HepG2 (cell line): ENCODE data around the gene TPPP3. TPM values are rescaled to one million over a fixed set of nuclear protein-coding genes. Genes with fewer than 3 reads are reported as not detected.

Experiments
- FOXK1 ChIP-seq: sonication (generic); formaldehyde crosslinking; IDR thresholded peaks from 2 replicates; pipeline ENCODE4 v1.4.0; 2020; ENCODE audit warnings: low read depth, missing genetic modification reagents, borderline replicate concordance
- HIVEP1 ChIP-seq: sonication (generic); formaldehyde crosslinking; IDR thresholded peaks from 2 replicates; pipeline ENCODE4 v1.4.0; 2020; ENCODE audit warnings: mild to moderate bottlenecking, missing genetic modification reagents
- HNF1B ChIP-seq: sonication (generic); formaldehyde crosslinking; IDR thresholded peaks from 2 replicates; pipeline ENCODE4 v1.5.1; 2020; ENCODE audit warnings: mild to moderate bottlenecking, moderate library complexity, missing genetic modification reagents
- MAX ChIP-seq: IDR thresholded peaks from 2 replicates; pipeline ENCODE4 v1.6.1; 2012; ENCODE audit warnings: inconsistent platforms
- NFYC ChIP-seq: IDR thresholded peaks from 2 replicates; pipeline ENCODE4 v1.6.1; 2016; ENCODE audit warnings: missing genetic modification reagents, missing compliant biosample characterization
- POLR2A ChIP-seq, 2 experiments: IDR thresholded peaks; 2 replicates each; pipeline ENCODE4 v1.6.1; 2011; ENCODE audit warnings: low read depth in 2 of 2, low read length in 2 of 2, mild to moderate bottlenecking in 1 of 2, moderate library complexity in 1 of 2; ENCODE audit not compliant: insufficient read depth in 1 of 2
- RAD21 ChIP-seq: fragments of 450-650 bp; formaldehyde crosslinking; IDR thresholded peaks from 2 replicates; pipeline ENCODE4 v1.5.0; 2020; ENCODE audit warnings: mild to moderate bottlenecking
- SMC3 ChIP-seq: IDR thresholded peaks from 2 replicates; pipeline ENCODE4 v1.6.1; 2011; ENCODE audit warnings: low read length, improper control_type of control experiment
- SSRP1 ChIP-seq: IDR thresholded peaks from 2 replicates; pipeline ENCODE4 v1.6.1; 2016; ENCODE audit warnings: control low read depth
- TSC22D2 ChIP-seq: sonication (generic); formaldehyde crosslinking; IDR thresholded peaks from 2 replicates; pipeline ENCODE4 v1.5.1; 2020; ENCODE audit warnings: missing genetic modification reagents, mild to moderate bottlenecking, borderline replicate concordance
- XBP1 ChIP-seq: sonication (generic); formaldehyde crosslinking; IDR thresholded peaks from 2 replicates; pipeline ENCODE4 v1.5.0; 2020; ENCODE audit warnings: missing genetic modification reagents
- XRCC5 ChIP-seq: fragments of 200-400 bp; formaldehyde crosslinking; optimal IDR thresholded peaks from 2 replicates; pipeline ENCODE3; 2017; ENCODE audit warnings: mild to moderate bottlenecking, low read length
- YEATS2 ChIP-seq: sonication (generic); formaldehyde crosslinking; IDR thresholded peaks from 2 replicates; pipeline ENCODE4 v1.4.0; 2020; ENCODE audit warnings: missing genetic modification reagents, borderline replicate concordance
- YY1 ChIP-seq: IDR thresholded peaks from 2 replicates; pipeline ENCODE4 v1.6.1; 2011; ENCODE audit warnings: low read length, low read depth, moderate library complexity, mild to moderate bottlenecking; ENCODE audit not compliant: insufficient read depth, insufficient replicate concordance
- ZBTB7B ChIP-seq: sonication (generic); formaldehyde crosslinking; IDR thresholded peaks from 2 replicates; pipeline ENCODE4 v1.4.0; 2020; ENCODE audit warnings: missing genetic modification reagents
- ZFP36 ChIP-seq: fragments of 150-350 bp; IDR thresholded peaks from 2 replicates; pipeline ENCODE4 v1.6.1; 2018; ENCODE audit warnings: borderline replicate concordance, low read length, low read depth; ENCODE audit not compliant: partially characterized antibody
- ZNF33B ChIP-seq: sonication (generic); formaldehyde crosslinking; IDR thresholded peaks from 2 replicates; pipeline ENCODE4 v1.5.1; 2020; ENCODE audit warnings: mild to moderate bottlenecking, missing genetic modification reagents
- ZNF350 ChIP-seq: sonication (generic); formaldehyde crosslinking; IDR thresholded peaks from 2 replicates; pipeline ENCODE4 v1.4.0; 2020; ENCODE audit warnings: mild to moderate bottlenecking, low read depth, missing genetic modification reagents, borderline replicate concordance
- ZNF430 ChIP-seq: sonication (generic); formaldehyde crosslinking; IDR thresholded peaks from 2 replicates; pipeline ENCODE4 v1.9.0; 2021; ENCODE audit warnings: mild to moderate bottlenecking, missing genetic modification reagents
- ZNF549 ChIP-seq: sonication (generic); formaldehyde crosslinking; IDR thresholded peaks from 2 replicates; pipeline ENCODE4 v1.5.0; 2020; ENCODE audit warnings: missing genetic modification reagents
- ZNF782 ChIP-seq: sonication (generic); formaldehyde crosslinking; IDR thresholded peaks from 2 replicates; pipeline ENCODE4 v1.4.0; 2020; ENCODE audit warnings: missing genetic modification reagents, mild to moderate bottlenecking, borderline replicate concordance
- ZSCAN25 ChIP-seq: sonication (generic); formaldehyde crosslinking; IDR thresholded peaks from 2 replicates; pipeline ENCODE4 v1.8.0; 2022; ENCODE audit warnings: mild to moderate bottlenecking, missing genetic modification reagents
- polyA plus RNA-seq, 8 experiments: library from polyadenylated mRNA; depleted of rRNA in 3 of 8; stranded (reverse) in 7 of 8; unstranded in 1 of 8; fragments of >200 nt; fragmentation: Illumina TruSeq in 4 of 8; extraction: Trizol in 4 of 8; gene quantifications; 2 replicates each; pipeline versions ENCODE4 v1.2.1 to v1.2.3, GENCODE V29; 2011 to 2016; ENCODE audit warnings: low read depth in 4 of 8, missing spikeins in 1 of 8, mixed read lengths in 1 of 8; ENCODE audit not compliant: insufficient read depth in 1 of 8
- total RNA-seq, 5 experiments: library from RNA; depleted of rRNA; stranded (reverse); fragments of >200 nt; fragmentation: Illumina TruSeq; extraction: Trizol; gene quantifications; 2 replicates each; pipeline ENCODE4 v1.2.3, GENCODE V29; 2016; ENCODE audit warnings: low read depth in 1 of 5
- TF ChIP-seq, protein P1 (sequence below): sonication (generic); formaldehyde crosslinking; IDR thresholded peaks from 2 replicates; pipeline ENCODE4 v1.8.1; 2023; ENCODE audit warnings: mild to moderate bottlenecking, moderate library complexity, missing genetic modification reagents

The TPPP3 gene
- total and polyA plus RNA-seq, 2 of the 13 experiments (the other 11 are each of a cell fraction or from before 2014, with no cell fraction given): 0.16 to 0.44 TPM

DNA sequence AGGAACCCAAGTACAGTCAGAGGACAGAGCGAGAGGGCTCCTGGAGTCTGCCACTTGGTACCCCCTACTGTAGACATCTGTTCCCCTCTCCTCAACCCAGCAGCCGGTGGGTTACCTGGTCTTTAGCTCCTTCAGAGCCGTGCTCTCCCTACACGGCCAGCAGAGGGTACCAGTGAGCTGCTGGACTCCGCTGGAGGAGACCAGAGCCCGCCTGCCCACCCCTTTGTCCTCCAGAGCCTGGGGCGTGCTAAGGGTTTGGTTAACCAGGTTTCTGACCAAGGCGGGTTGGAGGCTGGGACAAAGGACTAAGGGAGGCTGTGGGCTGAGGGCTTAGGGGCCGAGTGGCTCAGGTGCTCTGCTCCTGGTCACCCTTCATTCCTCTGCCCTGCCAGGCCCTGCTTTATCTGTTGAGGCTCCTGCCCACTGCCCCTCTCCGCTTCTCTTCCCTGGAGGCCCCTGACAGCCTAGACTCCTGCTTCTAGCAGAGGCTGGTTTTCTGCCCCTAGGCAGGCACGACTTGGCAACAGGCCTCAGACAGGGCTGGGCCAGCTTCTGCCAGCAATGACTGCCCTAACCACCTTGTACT is 34.9 kb upstream of the TPPP3 start (continued):
- TF ChIP-seq TSC22D2: peak; percentile 79; the same call in 1 of the 2 replicates
- no peak for TF ChIP-seq NFYC (CRISPR knock-in tag)
- peak; percentile 99 for TF ChIP-seq RAD21 (CRISPR knock-in tag)
- TF ChIP-seq SSRP1 (CRISPR knock-in tag): peak; percentile 74; the same call in 1 of the 2 replicates
- TF ChIP-seq FOXK1 (CRISPR knock-in tag): peak; percentile 46; the same call in 1 of the 2 replicates
- 0 out of 2 replicates have a peak, but pooled peaks have one; percentile 61 for TF ChIP-seq ZNF782
- peak; percentile 65; the same call in 1 of the 2 replicates for TF ChIP-seq YEATS2 (CRISPR knock-in tag)
- TF ChIP-seq ZNF33B: peak; percentile 86; the same call in 1 of the 2 replicates
- TF ChIP-seq HNF1B (CRISPR knock-in tag): peak; percentile 63; the same call in 1 of the 2 replicates
- TF ChIP-seq ZNF430: no peak
- TF ChIP-seq POLR2A (IDR thresholded peaks at IDR 0.05; ENCODE audit: insufficient read depth in 1 of 2, low read depth in 2 of 2, low read length in 2 of 2): peak in 1 of 2 experiments; percentile 26; a peak in 2 of 4 replicates
- TF ChIP-seq, protein P1, sequence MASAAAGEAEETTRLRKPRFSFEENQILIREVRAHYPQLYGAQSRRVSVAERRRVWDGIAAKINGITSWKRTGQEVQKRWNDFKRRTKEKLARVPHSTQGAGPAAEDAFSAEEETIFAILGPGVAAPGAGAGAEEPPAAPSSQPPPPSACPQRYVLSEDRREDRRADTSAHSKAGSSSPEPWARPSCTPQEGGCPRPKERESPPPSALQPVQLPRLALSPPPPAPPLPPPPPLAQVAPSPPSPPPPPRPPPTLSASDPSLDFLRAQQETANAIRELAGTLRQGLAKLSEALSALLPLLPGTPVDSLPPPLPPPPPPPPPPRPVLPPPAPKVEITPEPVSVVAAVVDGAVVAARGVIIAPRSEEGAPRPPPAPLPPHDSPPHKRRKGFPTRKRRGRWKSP: 0 out of 2 replicates have a peak, but pooled peaks have one; percentile 29
- TF ChIP-seq ZBTB7B (CRISPR knock-in tag): peak; percentile 77
- peak; percentile 38; the same call in 1 of the 2 replicates for TF ChIP-seq MAX
- no peak for TF ChIP-seq XBP1 (CRISPR knock-in tag)
- peak; percentile 60; the same call in 1 of the 2 replicates for TF ChIP-seq ZNF350 (CRISPR knock-in tag)
- TF ChIP-seq XRCC5: peak; percentile 97
- TF ChIP-seq ZSCAN25: peak; percentile 76; the same call in 1 of the 2 replicates
- peak; percentile 49 for TF ChIP-seq YY1
- TF ChIP-seq ZNF549: no peak
- TF ChIP-seq SMC3: peak; percentile 95
- peak; percentile 39; the same call in 1 of the 2 replicates for TF ChIP-seq HIVEP1 (CRISPR knock-in tag)
- TF ChIP-seq ZFP36: peak; percentile 6
